ENCODE results near the gene USP7. TPM values are rescaled to one million over a fixed set of nuclear protein-coding genes. Genes with fewer than 3 reads are reported as not detected.

USP7 gene
- total RNA-seq, 1 donor from 2014 or later, result 136 TPM

DNA sequence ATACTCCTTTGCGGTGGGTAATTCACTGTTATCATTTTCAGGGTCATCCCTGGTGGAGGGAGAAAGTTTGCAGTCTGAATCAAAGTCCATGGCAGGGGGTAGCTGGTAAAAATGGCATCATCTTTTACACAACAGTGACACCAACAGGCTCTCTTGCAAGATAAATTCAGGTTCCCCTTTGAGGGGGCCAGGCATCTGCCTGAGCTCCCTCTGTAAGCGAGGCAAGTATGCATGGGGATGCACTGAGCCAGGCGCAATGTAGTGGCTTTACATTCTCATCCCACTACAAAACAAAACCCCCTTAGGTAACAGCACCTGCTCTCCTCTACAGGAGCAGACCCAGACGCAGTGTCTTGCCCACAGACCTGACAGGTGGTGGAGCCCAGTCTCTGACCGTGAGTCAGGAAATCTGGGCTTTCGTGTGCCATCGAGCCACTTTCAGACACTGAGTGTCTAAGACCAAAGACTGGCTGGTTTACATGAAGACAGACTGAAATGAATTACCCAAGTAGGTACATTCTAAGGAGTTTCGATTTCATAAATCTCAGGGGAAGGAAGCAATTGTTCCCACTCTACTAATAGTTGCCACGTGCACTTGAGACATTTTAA is 63.9 kb downstream of the USP7 start:
- Mint-ChIP-seq H3K27me3 (ENCODE audit: low read depth) (no peaks in the 10 kb centered on the region), H3K4me3 (no peak overlapping the region), H3K9me3 (no peaks in the 10 kb centered on the region), H3K36me3 (peaks cover 66% of the 10 kb centered on the region), H3K27ac (no peak overlapping the region), H3K4me1 (no peaks in the 10 kb centered on the region)
- TF ChIP-seq, protein P1, sequence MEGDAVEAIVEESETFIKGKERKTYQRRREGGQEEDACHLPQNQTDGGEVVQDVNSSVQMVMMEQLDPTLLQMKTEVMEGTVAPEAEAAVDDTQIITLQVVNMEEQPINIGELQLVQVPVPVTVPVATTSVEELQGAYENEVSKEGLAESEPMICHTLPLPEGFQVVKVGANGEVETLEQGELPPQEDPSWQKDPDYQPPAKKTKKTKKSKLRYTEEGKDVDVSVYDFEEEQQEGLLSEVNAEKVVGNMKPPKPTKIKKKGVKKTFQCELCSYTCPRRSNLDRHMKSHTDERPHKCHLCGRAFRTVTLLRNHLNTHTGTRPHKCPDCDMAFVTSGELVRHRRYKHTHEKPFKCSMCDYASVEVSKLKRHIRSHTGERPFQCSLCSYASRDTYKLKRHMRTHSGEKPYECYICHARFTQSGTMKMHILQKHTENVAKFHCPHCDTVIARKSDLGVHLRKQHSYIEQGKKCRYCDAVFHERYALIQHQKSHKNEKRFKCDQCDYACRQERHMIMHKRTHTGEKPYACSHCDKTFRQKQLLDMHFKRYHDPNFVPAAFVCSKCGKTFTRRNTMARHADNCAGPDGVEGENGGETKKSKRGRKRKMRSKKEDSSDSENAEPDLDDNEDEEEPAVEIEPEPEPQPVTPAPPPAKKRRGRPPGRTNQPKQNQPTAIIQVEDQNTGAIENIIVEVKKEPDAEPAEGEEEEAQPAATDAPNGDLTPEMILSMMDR (IDR thresholded peaks at IDR 0.05; ENCODE audit: unreplicated experiment), result no peak
- DNase-seq (ENCODE audit: low spot score in 2 of 2, unreplicated experiment in 2 of 2), result no peak

- peaks cover 67% of the 10 kb centered on the region for H3K36me3 Mint-ChIP-seq
- no peaks in the 10 kb centered on the region for H3K27me3 Mint-ChIP-seq (ENCODE audit: low read depth)
- TF ChIP-seq, protein P1 (IDR thresholded peaks at IDR 0.05; ENCODE audit: unreplicated experiment), result no peak
- H3K9me3 Mint-ChIP-seq, result no peaks in the 10 kb centered on the region
- no peaks in the 10 kb centered on the region for H3K4me1 Mint-ChIP-seq
- no peak overlapping the region for H3K27ac Mint-ChIP-seq
- no peak overlapping the region for H3K4me3 Mint-ChIP-seq
- DNase-seq (ENCODE audit: low spot score in 2 of 2, unreplicated experiment in 2 of 2), result no peak
Observed at GRCh38 chr16:8898660-8899318, 64.9 kb downstream of the USP7 start.

- Mint-ChIP-seq H3K36me3 (peaks cover 47% of the 10 kb centered on the region), H3K27me3 (ENCODE audit: low read depth) (no peaks in the 10 kb centered on the region), H3K27ac (no peak overlapping the region), H3K4me3 (no peak overlapping the region), H3K4me1 (no peaks in the 10 kb centered on the region), H3K9me3 (no peaks in the 10 kb centered on the region)
- TF ChIP-seq, protein P1 (IDR thresholded peaks at IDR 0.05; ENCODE audit: unreplicated experiment), result no peak
- no peak for DNase-seq (ENCODE audit: low spot score in 2 of 2, unreplicated experiment in 2 of 2)
Observed at GRCh38 chr16:8894736-8895334, 68.9 kb downstream of the USP7 start.

- no peak overlapping the region for H3K27ac Mint-ChIP-seq
- no peaks in the 10 kb centered on the region for H3K27me3 Mint-ChIP-seq (ENCODE audit: low read depth)
- no peaks in the 10 kb centered on the region for H3K9me3 Mint-ChIP-seq
- no peaks in the 10 kb centered on the region for H3K4me1 Mint-ChIP-seq
- no peak overlapping the region for H3K4me3 Mint-ChIP-seq
- no peak for DNase-seq (ENCODE audit: low spot score in 2 of 2, unreplicated experiment in 2 of 2)
- H3K36me3 Mint-ChIP-seq, result peaks cover 40% of the 10 kb centered on the region
- TF ChIP-seq, protein P1 (IDR thresholded peaks at IDR 0.05; ENCODE audit: unreplicated experiment), result no peak
Observed at GRCh38 chr16:8893976-8894690, 69.6 kb downstream of the USP7 start.

DNA sequence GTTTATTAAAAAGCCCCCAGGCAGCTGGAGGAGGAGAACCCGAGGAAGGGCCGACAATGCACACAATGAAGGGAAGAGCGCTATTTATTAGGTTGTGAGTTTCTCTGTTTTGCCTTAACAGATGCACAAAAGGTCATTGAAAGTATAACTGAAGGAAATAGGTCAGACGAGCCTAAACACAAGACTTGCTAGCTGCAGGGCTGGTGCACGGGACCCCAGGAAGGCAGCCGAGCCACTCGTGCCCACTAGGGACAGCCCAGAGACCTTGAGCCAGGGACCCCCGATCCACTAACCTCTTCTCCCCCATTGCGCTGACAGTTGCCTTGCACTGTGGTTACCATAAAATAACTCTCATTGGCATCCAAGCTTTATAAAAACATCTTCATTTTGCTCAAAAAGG is 70.3 kb downstream of the USP7 start:
- no peaks in the 10 kb centered on the region for H3K4me1 Mint-ChIP-seq
- H3K36me3 Mint-ChIP-seq, result peaks cover 37% of the 10 kb centered on the region
- TF ChIP-seq, protein P1 (IDR thresholded peaks at IDR 0.05; ENCODE audit: unreplicated experiment), result no peak
- no peak overlapping the region for H3K4me3 Mint-ChIP-seq
- H3K9me3 Mint-ChIP-seq, result no peaks in the 10 kb centered on the region
- no peak for DNase-seq (ENCODE audit: low spot score in 2 of 2, unreplicated experiment in 2 of 2)
- no peak overlapping the region for H3K27ac Mint-ChIP-seq
- H3K27me3 Mint-ChIP-seq (ENCODE audit: low read depth), result no peaks in the 10 kb centered on the region
